Uterus (tissue), 4 donors: Measurements from ENCODE around the gene CTDP1. TPM values are rescaled to one million over a fixed set of nuclear protein-coding genes. Genes with fewer than 3 reads are reported as not detected.

Experiments used
- DNase-seq, 2 donors: peaks; one replicate each; pipeline ENCODE4 v3.0.0-alpha.2; 2019 to 2020
- H3K27ac ChIP-seq, 2 donors: fragments of 200-600 bp; sonication (generic); 1 replicate in 1 of 2; 2 replicates in 1 of 2; pipeline ENCODE4 v1.5.1; 2016 to 2018
- H3K27me3 ChIP-seq, 2 donors: fragments of 200-600 bp; sonication (generic); one replicate each; pipeline ENCODE4 v1.5.1; 2018 to 2019; ENCODE audit warnings: control low read depth in 1 of 2
- H3K36me3 ChIP-seq, 2 donors: fragments of 200-600 bp; sonication (generic); one replicate each; pipeline ENCODE4 v1.5.1; 2019; ENCODE audit warnings: control low read depth in 1 of 2
- H3K4me1 ChIP-seq, 2 donors: fragments of 200-600 bp; sonication (generic); one replicate each; pipeline ENCODE4 v1.5.1; 2018 to 2019; ENCODE audit warnings: control low read depth in 1 of 2
- H3K4me3 ChIP-seq, 2 donors: fragments of 200-600 bp; sonication (generic); 1 replicate in 1 of 2; 2 replicates in 1 of 2; pipeline ENCODE4 v1.5.1; 2018 to 2019; ENCODE audit warnings: mild to moderate bottlenecking in 1 of 2
- H3K9me3 ChIP-seq, 2 donors: fragments of 200-600 bp; sonication (generic); one replicate each; pipeline ENCODE4 v1.5.1; 2019; ENCODE audit warnings: control low read depth in 1 of 2
- POLR2A ChIP-seq, 2 donors: fragments of 450-650 bp; IDR thresholded peaks; one replicate each; pipeline ENCODE4 v1.6.1; 2016; ENCODE audit warnings: antibody characterized with exemption in 2 of 2, mild to moderate bottlenecking in 1 of 2, moderate library complexity in 1 of 2
- intact Hi-C: fragments of 100-400 bp; cut with DNase I; formaldehyde crosslinking; loops from one replicate; pipeline ENCODE4 v1.15.1; 2023; ENCODE audit warnings: low total_unique reads
- total RNA-seq, 4 donors: library from RNA; depleted of rRNA in 3 of 4; stranded (reverse); fragments of >200 nt in 3 of 4; gene quantifications; one replicate each; pipeline versions ENCODE4 v1.1.0 to v1.2.4, GENCODE V29; 2014 to 2023
- TF ChIP-seq, protein P1 (sequence below), 4 experiments: fragments of 200-600 bp in 2 of 4; fragments of 450-650 bp in 2 of 4; sonication (generic) in 2 of 4; IDR thresholded peaks; one replicate each; pipeline ENCODE4 v1.5.1; 2016 to 2019; ENCODE audit warnings: antibody characterized with exemption in 4 of 4, mild to moderate bottlenecking in 2 of 4, moderate library complexity in 1 of 4
- donor health status: DM: yes; HTN: yes; CAD: no.

CTDP1 gene
- total RNA-seq, 4 donors from 2014 or later = 6.2 to 22.5 (median 20.4) TPM

DNA sequence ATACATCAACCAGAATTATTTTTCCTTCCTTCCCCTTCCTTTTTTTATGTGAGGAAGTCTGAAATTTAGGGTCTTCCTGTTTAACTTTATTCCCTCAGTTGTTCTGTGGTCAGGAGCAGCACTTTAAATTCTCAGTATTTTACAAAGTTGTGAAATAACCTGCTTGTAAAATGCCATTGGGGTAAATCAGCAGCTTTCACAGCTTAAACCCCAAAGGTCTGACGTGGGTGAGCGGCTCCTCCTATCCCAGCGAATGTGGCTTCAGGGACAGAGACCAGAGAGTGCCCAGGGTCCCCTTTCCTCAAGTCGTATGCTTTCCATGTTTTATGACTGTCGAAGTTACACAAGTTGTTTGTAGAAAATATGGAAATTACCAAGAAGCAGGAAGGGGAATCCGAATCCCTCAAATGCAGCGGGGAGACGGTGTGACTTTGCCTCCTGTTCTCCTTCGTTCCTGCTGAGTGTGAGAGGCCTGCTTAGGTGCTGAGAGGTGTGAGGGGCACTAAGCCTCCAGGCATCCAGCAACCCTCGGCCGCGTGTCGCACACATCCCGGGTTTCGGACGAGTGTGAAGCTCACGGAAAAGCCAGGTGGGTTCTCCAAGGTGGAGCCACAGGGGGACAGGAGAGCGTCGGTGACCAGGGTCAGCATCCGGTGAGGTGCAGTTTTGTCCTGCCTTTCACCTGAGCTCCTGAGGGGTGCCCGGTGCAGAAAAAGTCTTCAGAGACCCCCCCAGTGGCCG, 107.4 kb downstream of the CTDP1 start:
- no peak for DNase-seq
- intact Hi-C loops = no loop called here
- peaks cover 0 to 6% of the 10 kb centered on the region in 2 donors for H3K4me1 ChIP-seq
- no peak overlapping the region for H3K27ac ChIP-seq
- H3K9me3 ChIP-seq = no peaks in the 10 kb centered on the region
- H3K4me3 ChIP-seq = no peak overlapping the region
- H3K27me3 ChIP-seq = peaks cover 5 to 20% of the 10 kb centered on the region in 2 donors
- no peaks in the 10 kb centered on the region for H3K36me3 ChIP-seq
- TF ChIP-seq POLR2A (IDR thresholded peaks at IDR 0.05) = no peak
- TF ChIP-seq, protein P1, sequence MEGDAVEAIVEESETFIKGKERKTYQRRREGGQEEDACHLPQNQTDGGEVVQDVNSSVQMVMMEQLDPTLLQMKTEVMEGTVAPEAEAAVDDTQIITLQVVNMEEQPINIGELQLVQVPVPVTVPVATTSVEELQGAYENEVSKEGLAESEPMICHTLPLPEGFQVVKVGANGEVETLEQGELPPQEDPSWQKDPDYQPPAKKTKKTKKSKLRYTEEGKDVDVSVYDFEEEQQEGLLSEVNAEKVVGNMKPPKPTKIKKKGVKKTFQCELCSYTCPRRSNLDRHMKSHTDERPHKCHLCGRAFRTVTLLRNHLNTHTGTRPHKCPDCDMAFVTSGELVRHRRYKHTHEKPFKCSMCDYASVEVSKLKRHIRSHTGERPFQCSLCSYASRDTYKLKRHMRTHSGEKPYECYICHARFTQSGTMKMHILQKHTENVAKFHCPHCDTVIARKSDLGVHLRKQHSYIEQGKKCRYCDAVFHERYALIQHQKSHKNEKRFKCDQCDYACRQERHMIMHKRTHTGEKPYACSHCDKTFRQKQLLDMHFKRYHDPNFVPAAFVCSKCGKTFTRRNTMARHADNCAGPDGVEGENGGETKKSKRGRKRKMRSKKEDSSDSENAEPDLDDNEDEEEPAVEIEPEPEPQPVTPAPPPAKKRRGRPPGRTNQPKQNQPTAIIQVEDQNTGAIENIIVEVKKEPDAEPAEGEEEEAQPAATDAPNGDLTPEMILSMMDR (IDR thresholded peaks at IDR 0.05) = no peak

DNA sequence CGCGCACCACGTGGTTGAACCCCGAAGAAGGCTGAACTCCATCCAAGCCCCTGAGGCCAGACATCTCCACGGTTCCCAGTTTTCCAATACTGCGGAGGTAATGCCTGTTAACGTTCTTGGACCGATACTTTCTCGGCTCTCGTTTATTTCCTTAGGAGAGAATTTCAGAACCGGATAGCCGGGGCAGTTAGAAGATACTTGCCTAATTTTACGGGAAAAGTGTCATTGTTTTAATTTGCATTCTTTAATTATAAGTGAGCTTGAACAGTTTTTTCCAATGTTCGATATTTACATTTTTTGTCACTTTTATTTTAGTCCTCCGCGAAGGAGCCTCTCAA, 107.9 kb downstream of the CTDP1 start:
- H3K9me3 ChIP-seq = no peaks in the 10 kb centered on the region
- no peak for TF ChIP-seq POLR2A (IDR thresholded peaks at IDR 0.05)
- TF ChIP-seq, protein P1 (IDR thresholded peaks at IDR 0.05) = no peak
- no peak overlapping the region for H3K27ac ChIP-seq
- H3K4me3 ChIP-seq = no peak overlapping the region
- H3K4me1 ChIP-seq = peaks cover 0 to 6% of the 10 kb centered on the region in 2 donors
- H3K27me3 ChIP-seq = peaks cover 5 to 20% of the 10 kb centered on the region in 2 donors
- no peak for DNase-seq
- H3K36me3 ChIP-seq = no peaks in the 10 kb centered on the region
- intact Hi-C loops = no loop called here

DNA sequence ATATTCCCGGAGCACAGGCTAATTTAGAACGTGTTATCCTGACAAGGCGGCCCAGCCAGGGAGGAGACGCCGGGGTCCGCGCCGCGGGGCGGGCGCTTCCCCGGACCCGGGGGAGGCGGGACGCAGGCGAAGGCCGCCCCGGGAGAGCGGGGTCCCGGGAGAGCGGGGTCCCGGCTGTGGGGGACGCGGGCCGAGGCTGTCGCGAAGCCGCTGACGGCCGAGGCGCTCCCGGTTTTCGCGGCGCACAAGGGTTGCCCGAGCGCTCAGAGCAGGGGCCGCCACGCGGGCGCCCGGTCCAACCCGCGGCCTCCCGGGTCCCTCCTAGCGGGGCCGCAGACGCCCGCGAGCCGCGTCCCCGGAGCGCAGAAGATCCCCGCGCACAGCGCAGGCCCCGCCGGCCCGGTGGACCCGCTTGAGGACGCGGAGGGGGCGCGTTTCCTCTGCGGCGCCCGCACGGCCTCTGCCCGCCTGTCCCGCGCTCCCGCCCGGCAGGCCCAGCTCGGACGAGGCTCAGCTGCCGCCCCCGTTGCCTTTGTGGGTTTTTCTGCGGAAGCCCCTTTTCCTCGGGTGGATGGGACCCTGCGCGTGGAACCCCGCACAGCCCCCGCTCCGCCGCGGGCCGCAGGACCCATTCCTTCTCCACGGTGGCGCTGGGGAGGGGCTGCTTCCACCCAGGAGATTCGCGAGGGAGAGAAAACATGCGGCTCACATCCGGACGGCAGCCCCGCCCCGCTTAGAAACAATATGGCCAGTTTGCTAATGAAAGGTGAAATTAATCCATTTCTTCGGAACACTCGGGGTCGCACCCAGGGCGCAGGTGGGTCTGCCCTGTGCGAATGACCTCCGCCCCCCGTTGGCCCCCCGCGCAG, 108.5 kb downstream of the CTDP1 start:
- no peaks in the 10 kb centered on the region for H3K36me3 ChIP-seq
- no peak for TF ChIP-seq POLR2A (IDR thresholded peaks at IDR 0.05)
- TF ChIP-seq, protein P1 (IDR thresholded peaks at IDR 0.05) = no peak
- intact Hi-C loops = no loop called here
- DNase-seq = no peak
- H3K9me3 ChIP-seq = no peaks in the 10 kb centered on the region
- H3K4me3 ChIP-seq = no peak overlapping the region
- peaks cover 0 to 6% of the 10 kb centered on the region in 2 donors for H3K4me1 ChIP-seq
- H3K27me3 ChIP-seq = peaks cover 5 to 24% of the 10 kb centered on the region in 2 donors
- H3K27ac ChIP-seq = no peak overlapping the region

DNA sequence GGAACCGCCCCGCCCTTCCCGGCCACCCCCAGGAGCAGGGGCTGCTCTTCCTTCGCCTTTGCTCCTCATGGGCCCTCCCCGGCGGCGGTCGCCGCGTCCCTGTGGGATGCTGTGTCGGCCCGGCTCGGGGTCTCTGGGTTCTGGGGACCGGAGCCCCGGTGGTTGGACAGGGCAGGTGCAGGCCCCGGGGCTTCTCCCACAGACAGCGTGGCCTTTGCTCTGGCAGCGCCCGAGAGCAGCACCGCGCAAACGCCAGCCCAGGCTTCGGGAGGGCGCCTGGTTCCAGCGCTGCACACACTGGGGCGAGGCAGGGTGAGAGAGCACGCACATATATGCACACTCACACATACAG, 109.1 kb downstream of the CTDP1 start:
- H3K4me3 ChIP-seq = no peak overlapping the region
- DNase-seq = no peak
- H3K27me3 ChIP-seq = peaks cover 5 to 25% of the 10 kb centered on the region in 2 donors

More for the DNA sequence above, 109.1 kb downstream of the CTDP1 start:
- Histone ChIP-seq H3K27ac (no peak overlapping the region), H3K9me3 (no peaks in the 10 kb centered on the region), H3K4me1 (peaks cover 0 to 6% of the 10 kb centered on the region in 2 donors), H3K36me3 (no peaks in the 10 kb centered on the region)
- TF ChIP-seq POLR2A (IDR thresholded peaks at IDR 0.05) = no peak
- TF ChIP-seq, protein P1 (IDR thresholded peaks at IDR 0.05) = no peak
- intact Hi-C loops = no loop called here
